GM23338 (cell line): ENCODE results near the gene CIRBP. TPM values are rescaled to one million over a fixed set of nuclear protein-coding genes. Genes with fewer than 3 reads are reported as not detected.

Experiments
- ATAC-seq: fragments of 200-7000 bp; cut with Tn5 transposase; 3 replicates; pipeline ENCODE4 v1.9.1; 2020
- DNase-seq: peaks from one replicate; pipeline ENCODE4 v3.0.0-alpha.2; 2015; ENCODE audit warnings: low spot score
- H2AFZ ChIP-seq: fragments of 200-600 bp; sonication (generic); 2 replicates; pipeline ENCODE4 v1.8.0; 2016; ENCODE audit warnings: antibody characterized with exemption, mild to moderate bottlenecking, moderate library complexity
- H3F3A ChIP-seq: fragments of 200-600 bp; sonication (generic); replicated peaks from 2 replicates; pipeline ENCODE4 v1.8.0; 2017; ENCODE audit warnings: antibody characterized with exemption, mixed run types, low read depth
- H3K27ac ChIP-seq: fragments of 200-600 bp; sonication (generic); 2 replicates; pipeline ENCODE4 v1.6.1; 2016; ENCODE audit warnings: low read depth
- H3K27me3 ChIP-seq: fragments of 200-600 bp; sonication (generic); 2 replicates; pipeline ENCODE4 v1.8.0; 2016; ENCODE audit warnings: mild to moderate bottlenecking, mixed run types, moderate library complexity; ENCODE audit not compliant: insufficient read depth
- H3K36me3 ChIP-seq: fragments of 200-600 bp; sonication (generic); 2 replicates; pipeline ENCODE4 v1.8.0; 2016; ENCODE audit warnings: mild to moderate bottlenecking; ENCODE audit not compliant: insufficient read depth
- H3K4me1 ChIP-seq: fragments of 200-600 bp; sonication (generic); 2 replicates; pipeline ENCODE4 v1.8.0; 2016; ENCODE audit warnings: mild to moderate bottlenecking, moderate library complexity; ENCODE audit not compliant: insufficient read depth
- H3K4me2 ChIP-seq: fragments of 200-600 bp; sonication (generic); 2 replicates; pipeline ENCODE4 v1.7.1; 2017; ENCODE audit warnings: mixed run types
- H3K4me3 ChIP-seq: fragments of 200-600 bp; sonication (generic); 2 replicates; pipeline ENCODE4 v1.6.1; 2016; ENCODE audit warnings: mixed run types
- H3K79me2 ChIP-seq: fragments of 200-600 bp; sonication (generic); replicated peaks from 2 replicates; pipeline ENCODE4 v1.8.0; 2017; ENCODE audit warnings: mild to moderate bottlenecking; ENCODE audit not compliant: insufficient read depth
- H3K9me2 ChIP-seq: fragments of 200-600 bp; sonication (generic); 2 replicates; pipeline ENCODE4 v1.8.0; 2017; ENCODE audit not compliant: insufficient read depth
- H4K20me1 ChIP-seq: fragments of 200-600 bp; sonication (generic); replicated peaks from 2 replicates; pipeline ENCODE4 v1.8.0; 2017; ENCODE audit warnings: mild to moderate bottlenecking; ENCODE audit not compliant: insufficient read depth
- H3K27ac Mint-ChIP-seq: 2 replicates; pipeline ENCODE4 v1.8.0; 2020; ENCODE audit warnings: inconsistent platforms, mild to moderate bottlenecking, moderate library complexity, mixed read lengths
- H3K27me3 Mint-ChIP-seq: 3 replicates; pipeline ENCODE4 v1.8.0; 2022; ENCODE audit warnings: low read depth, mild to moderate bottlenecking, moderate library complexity, mixed read lengths, inconsistent platforms; ENCODE audit not compliant: insufficient read depth, poor library complexity
- H3K36me3 Mint-ChIP-seq: 3 replicates; pipeline ENCODE4 v1.8.0; 2021; ENCODE audit warnings: low read depth, mild to moderate bottlenecking, inconsistent platforms, moderate library complexity, mixed read lengths
- H3K4me1 Mint-ChIP-seq: 3 replicates; pipeline ENCODE4 v1.8.0; 2020; ENCODE audit warnings: mild to moderate bottlenecking, inconsistent platforms, mixed read lengths
- H3K4me3 Mint-ChIP-seq: 3 replicates; pipeline ENCODE4 v1.8.0; 2021; ENCODE audit warnings: moderate library complexity, mild to moderate bottlenecking, inconsistent platforms, mixed read lengths
- H3K9me3 Mint-ChIP-seq: 3 replicates; pipeline ENCODE4 v1.8.0; 2020; ENCODE audit warnings: moderate library complexity, mild to moderate bottlenecking, inconsistent platforms, mixed read lengths
- CREB1 ChIP-seq: fragments of 250-450 bp; sonication (Bioruptor Pico); IDR thresholded peaks from 2 replicates; pipeline ENCODE4 v1.5.0; 2020; ENCODE audit warnings: low read depth, mild to moderate bottlenecking, moderate library complexity
- EZH2 ChIP-seq: fragments of 200-600 bp; sonication (generic); IDR thresholded peaks from one replicate; pipeline ENCODE4 v1.8.0; 2017; ENCODE audit warnings: antibody characterized with exemption, mild to moderate bottlenecking, low read depth; ENCODE audit not compliant: unreplicated experiment
- EZH2phosphoT487 ChIP-seq: fragments of 200-600 bp; sonication (generic); IDR thresholded peaks from one replicate; pipeline ENCODE4 v1.8.1; 2018; ENCODE audit warnings: antibody characterized with exemption; ENCODE audit not compliant: unreplicated experiment
- JUNB ChIP-seq: IDR thresholded peaks from one replicate; pipeline ENCODE4 v1.6.1; 2016; ENCODE audit warnings: antibody characterized with exemption; ENCODE audit not compliant: unreplicated experiment
- POLR2AphosphoS5 ChIP-seq: IDR thresholded peaks from 2 replicates; pipeline ENCODE4 v1.6.1; 2016; ENCODE audit warnings: antibody characterized with exemption, low read depth
- STAT1 ChIP-seq: IDR thresholded peaks from one replicate; pipeline ENCODE4 v1.6.1; 2016; ENCODE audit warnings: antibody characterized with exemption; ENCODE audit not compliant: unreplicated experiment
- ZNF114 ChIP-seq: fragments of 250-450 bp; sonication (Bioruptor Pico); IDR thresholded peaks from 2 replicates; pipeline ENCODE4 v1.5.0; 2020; ENCODE audit warnings: mild to moderate bottlenecking, moderate library complexity
- ZNF331 ChIP-seq: fragments of 250-450 bp; sonication (Bioruptor Pico); IDR thresholded peaks from 2 replicates; pipeline ENCODE4 v1.5.0; 2020; ENCODE audit warnings: low read depth, mild to moderate bottlenecking, moderate library complexity
- polyA plus RNA-seq: library from polyadenylated mRNA; unstranded; fragments of >200 nt; fragmentation: Nextera tagmentation; extraction: Ambion mirVana; gene quantifications from 2 replicates; pipeline ENCODE4 v1.2.1, GENCODE V29; 2016
- total RNA-seq: library from RNA; depleted of rRNA; stranded (reverse); fragments of >200 nt; shearing (Covaris generic); gene quantifications from 2 replicates; pipeline ENCODE4 v1.2.3, GENCODE V29; 2014
- TF ChIP-seq, protein P1 (sequence below), 2 experiments: fragments of 200-600 bp in 1 of 2; sonication (generic) in 1 of 2; conservative IDR thresholded peaks; 2 replicates each; pipeline versions ENCODE4 v1.5.1 to v1.6.1; 2016 to 2017; ENCODE audit warnings: antibody characterized with exemption in 2 of 2, low read depth in 2 of 2, mild to moderate bottlenecking in 2 of 2, moderate library complexity in 1 of 2
- TF ChIP-seq, protein P2 (sequence below): IDR thresholded peaks from 2 replicates; pipeline ENCODE4 v1.6.1; 2016; ENCODE audit warnings: antibody characterized with exemption
- TF ChIP-seq, protein P3 (sequence below): IDR thresholded peaks from one replicate; pipeline ENCODE4 v1.6.1; 2018; ENCODE audit warnings: antibody characterized with exemption; ENCODE audit not compliant: unreplicated experiment
- TF ChIP-seq, protein P4 (sequence below): fragments of 250-450 bp; sonication (Bioruptor Pico); IDR thresholded peaks from 2 replicates; pipeline ENCODE4 v1.5.0; 2020; ENCODE audit warnings: mild to moderate bottlenecking, moderate library complexity

The CIRBP gene
- total and polyA plus RNA-seq, 2 experiments from 2014 or later = 153 to 202 TPM

DNA sequence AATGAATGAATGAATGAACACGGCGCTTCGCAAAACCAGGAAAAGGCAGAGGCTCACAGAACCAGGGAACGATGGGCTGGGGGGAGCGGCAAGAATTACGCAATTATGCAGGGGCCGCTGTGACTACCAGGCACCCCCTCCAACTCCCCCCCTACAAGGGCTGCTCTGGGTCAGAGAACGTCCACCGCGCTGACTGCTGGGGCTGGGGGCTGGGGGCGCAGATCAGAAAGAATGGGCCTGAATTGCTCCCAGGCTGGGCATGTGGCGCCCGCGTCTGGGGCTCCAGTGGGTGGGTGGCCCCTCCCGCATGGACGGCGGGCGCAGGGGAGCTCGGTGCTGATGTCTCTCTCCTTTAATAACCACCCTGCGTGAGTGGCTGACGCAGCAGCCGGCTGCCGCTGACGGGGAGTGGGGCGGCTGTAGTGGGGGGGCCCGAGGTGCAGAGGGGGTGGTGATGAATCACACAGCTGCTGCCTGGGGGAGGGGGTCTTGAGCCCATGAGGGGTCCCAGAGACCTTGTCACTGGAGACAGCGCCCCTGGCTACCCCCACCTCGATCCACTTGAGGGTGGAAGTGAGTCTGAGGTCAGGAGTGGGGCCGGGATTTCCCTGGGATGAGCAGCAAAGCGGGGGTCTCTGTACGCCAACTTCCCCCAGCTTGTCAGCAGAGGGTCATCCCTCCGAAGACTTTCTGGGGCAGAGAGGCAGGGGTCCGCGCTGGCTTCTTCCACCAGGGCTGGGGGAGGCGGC, 1.5 kb upstream of the CIRBP start:
- H3K4me3 ChIP-seq = peak overlapping the region; percentile 94
- no peaks in the 10 kb centered on the region for H3K9me2 ChIP-seq
- H3K4me1 ChIP-seq = peaks cover 44% of the 10 kb centered on the region; the same call in 1 of the 2 replicates
- DNase-seq (no peak), ATAC-seq (no peak)
- peak overlapping the region; percentile 64 for H3K4me3 Mint-ChIP-seq
- H3K4me1 Mint-ChIP-seq = peaks cover 60% of the 10 kb centered on the region
- peaks cover 50% of the 10 kb centered on the region for H3K27me3 Mint-ChIP-seq
- peaks cover 40% of the 10 kb centered on the region for H3K36me3 Mint-ChIP-seq
- no peak overlapping the region for H3K27ac Mint-ChIP-seq
- peak overlapping the region; percentile 95 for H3K4me2 ChIP-seq
- H3K79me2 ChIP-seq = peaks cover 34% of the 10 kb centered on the region
- H3F3A ChIP-seq = peaks cover 53% of the 10 kb centered on the region
- peaks cover 10% of the 10 kb centered on the region; the same call in 1 of the 2 replicates for H3K27me3 ChIP-seq
- H3K27ac ChIP-seq = no peak overlapping the region
- TF ChIP-seq EZH2phosphoT487 = no peak
- TF ChIP-seq, protein P1, sequence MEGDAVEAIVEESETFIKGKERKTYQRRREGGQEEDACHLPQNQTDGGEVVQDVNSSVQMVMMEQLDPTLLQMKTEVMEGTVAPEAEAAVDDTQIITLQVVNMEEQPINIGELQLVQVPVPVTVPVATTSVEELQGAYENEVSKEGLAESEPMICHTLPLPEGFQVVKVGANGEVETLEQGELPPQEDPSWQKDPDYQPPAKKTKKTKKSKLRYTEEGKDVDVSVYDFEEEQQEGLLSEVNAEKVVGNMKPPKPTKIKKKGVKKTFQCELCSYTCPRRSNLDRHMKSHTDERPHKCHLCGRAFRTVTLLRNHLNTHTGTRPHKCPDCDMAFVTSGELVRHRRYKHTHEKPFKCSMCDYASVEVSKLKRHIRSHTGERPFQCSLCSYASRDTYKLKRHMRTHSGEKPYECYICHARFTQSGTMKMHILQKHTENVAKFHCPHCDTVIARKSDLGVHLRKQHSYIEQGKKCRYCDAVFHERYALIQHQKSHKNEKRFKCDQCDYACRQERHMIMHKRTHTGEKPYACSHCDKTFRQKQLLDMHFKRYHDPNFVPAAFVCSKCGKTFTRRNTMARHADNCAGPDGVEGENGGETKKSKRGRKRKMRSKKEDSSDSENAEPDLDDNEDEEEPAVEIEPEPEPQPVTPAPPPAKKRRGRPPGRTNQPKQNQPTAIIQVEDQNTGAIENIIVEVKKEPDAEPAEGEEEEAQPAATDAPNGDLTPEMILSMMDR (conservative IDR thresholded peaks at IDR 0.05; ENCODE audit: low read depth in 2 of 2) = no peak
- TF ChIP-seq ZNF331 (CRISPR knock-in tag) = no peak
- no peak for TF ChIP-seq JUNB
- TF ChIP-seq CREB1 (CRISPR knock-in tag) = no peak
- TF ChIP-seq, protein P2, sequence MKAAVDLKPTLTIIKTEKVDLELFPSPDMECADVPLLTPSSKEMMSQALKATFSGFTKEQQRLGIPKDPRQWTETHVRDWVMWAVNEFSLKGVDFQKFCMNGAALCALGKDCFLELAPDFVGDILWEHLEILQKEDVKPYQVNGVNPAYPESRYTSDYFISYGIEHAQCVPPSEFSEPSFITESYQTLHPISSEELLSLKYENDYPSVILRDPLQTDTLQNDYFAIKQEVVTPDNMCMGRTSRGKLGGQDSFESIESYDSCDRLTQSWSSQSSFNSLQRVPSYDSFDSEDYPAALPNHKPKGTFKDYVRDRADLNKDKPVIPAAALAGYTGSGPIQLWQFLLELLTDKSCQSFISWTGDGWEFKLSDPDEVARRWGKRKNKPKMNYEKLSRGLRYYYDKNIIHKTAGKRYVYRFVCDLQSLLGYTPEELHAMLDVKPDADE = no peak
- TF ChIP-seq, protein P3, sequence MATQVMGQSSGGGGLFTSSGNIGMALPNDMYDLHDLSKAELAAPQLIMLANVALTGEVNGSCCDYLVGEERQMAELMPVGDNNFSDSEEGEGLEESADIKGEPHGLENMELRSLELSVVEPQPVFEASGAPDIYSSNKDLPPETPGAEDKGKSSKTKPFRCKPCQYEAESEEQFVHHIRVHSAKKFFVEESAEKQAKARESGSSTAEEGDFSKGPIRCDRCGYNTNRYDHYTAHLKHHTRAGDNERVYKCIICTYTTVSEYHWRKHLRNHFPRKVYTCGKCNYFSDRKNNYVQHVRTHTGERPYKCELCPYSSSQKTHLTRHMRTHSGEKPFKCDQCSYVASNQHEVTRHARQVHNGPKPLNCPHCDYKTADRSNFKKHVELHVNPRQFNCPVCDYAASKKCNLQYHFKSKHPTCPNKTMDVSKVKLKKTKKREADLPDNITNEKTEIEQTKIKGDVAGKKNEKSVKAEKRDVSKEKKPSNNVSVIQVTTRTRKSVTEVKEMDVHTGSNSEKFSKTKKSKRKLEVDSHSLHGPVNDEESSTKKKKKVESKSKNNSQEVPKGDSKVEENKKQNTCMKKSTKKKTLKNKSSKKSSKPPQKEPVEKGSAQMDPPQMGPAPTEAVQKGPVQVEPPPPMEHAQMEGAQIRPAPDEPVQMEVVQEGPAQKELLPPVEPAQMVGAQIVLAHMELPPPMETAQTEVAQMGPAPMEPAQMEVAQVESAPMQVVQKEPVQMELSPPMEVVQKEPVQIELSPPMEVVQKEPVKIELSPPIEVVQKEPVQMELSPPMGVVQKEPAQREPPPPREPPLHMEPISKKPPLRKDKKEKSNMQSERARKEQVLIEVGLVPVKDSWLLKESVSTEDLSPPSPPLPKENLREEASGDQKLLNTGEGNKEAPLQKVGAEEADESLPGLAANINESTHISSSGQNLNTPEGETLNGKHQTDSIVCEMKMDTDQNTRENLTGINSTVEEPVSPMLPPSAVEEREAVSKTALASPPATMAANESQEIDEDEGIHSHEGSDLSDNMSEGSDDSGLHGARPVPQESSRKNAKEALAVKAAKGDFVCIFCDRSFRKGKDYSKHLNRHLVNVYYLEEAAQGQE = no peak
- no peak for TF ChIP-seq STAT1
- no peak for TF ChIP-seq EZH2
- no peak for TF ChIP-seq ZNF114 (CRISPR knock-in tag)
- TF ChIP-seq, protein P4, sequence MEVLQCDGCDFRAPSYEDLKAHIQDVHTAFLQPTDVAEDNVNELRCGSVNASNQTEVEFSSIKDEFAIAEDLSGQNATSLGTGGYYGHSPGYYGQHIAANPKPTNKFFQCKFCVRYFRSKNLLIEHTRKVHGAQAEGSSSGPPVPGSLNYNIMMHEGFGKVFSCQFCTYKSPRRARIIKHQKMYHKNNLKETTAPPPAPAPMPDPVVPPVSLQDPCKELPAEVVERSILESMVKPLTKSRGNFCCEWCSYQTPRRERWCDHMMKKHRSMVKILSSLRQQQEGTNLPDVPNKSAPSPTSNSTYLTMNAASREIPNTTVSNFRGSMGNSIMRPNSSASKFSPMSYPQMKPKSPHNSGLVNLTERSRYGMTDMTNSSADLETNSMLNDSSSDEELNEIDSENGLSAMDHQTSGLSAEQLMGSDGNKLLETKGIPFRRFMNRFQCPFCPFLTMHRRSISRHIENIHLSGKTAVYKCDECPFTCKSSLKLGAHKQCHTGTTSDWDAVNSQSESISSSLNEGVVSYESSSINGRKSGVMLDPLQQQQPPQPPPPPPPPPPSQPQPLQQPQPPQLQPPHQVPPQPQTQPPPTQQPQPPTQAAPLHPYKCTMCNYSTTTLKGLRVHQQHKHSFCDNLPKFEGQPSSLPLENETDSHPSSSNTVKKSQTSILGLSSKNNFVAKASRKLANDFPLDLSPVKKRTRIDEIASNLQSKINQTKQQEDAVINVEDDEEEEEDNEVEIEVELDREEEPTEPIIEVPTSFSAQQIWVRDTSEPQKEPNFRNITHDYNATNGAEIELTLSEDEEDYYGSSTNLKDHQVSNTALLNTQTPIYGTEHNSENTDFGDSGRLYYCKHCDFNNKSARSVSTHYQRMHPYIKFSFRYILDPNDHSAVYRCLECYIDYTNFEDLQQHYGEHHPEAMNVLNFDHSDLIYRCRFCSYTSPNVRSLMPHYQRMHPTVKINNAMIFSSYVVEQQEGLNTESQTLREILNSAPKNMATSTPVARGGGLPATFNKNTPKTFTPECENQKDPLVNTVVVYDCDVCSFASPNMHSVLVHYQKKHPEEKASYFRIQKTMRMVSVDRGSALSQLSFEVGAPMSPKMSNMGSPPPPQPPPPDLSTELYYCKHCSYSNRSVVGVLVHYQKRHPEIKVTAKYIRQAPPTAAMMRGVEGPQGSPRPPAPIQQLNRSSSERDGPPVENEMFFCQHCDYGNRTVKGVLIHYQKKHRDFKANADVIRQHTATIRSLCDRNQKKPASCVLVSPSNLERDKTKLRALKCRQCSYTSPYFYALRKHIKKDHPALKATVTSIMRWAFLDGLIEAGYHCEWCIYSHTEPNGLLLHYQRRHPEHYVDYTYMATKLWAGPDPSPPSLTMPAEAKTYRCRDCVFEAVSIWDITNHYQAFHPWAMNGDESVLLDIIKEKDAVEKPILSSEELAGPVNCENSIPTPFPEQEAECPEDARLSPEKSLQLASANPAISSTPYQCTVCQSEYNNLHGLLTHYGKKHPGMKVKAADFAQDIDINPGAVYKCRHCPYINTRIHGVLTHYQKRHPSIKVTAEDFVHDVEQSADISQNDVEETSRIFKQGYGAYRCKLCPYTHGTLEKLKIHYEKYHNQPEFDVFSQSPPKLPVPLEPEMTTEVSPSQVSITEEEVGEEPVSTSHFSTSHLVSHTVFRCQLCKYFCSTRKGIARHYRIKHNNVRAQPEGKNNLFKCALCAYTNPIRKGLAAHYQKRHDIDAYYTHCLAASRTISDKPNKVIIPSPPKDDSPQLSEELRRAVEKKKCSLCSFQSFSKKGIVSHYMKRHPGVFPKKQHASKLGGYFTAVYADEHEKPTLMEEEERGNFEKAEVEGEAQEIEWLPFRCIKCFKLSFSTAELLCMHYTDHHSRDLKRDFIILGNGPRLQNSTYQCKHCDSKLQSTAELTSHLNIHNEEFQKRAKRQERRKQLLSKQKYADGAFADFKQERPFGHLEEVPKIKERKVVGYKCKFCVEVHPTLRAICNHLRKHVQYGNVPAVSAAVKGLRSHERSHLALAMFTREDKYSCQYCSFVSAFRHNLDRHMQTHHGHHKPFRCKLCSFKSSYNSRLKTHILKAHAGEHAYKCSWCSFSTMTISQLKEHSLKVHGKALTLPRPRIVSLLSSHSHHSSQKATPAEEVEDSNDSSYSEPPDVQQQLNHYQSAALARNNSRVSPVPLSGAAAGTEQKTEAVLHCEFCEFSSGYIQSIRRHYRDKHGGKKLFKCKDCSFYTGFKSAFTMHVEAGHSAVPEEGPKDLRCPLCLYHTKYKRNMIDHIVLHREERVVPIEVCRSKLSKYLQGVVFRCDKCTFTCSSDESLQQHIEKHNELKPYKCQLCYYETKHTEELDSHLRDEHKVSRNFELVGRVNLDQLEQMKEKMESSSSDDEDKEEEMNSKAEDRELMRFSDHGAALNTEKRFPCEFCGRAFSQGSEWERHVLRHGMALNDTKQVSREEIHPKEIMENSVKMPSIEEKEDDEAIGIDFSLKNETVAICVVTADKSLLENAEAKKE (CRISPR knock-in tag) = no peak
- no peak for TF ChIP-seq POLR2AphosphoS5
- peaks cover 2% of the 10 kb centered on the region; the same call in 2 of the 3 replicates for H3K9me3 Mint-ChIP-seq
- no peak overlapping the region for H2AFZ ChIP-seq
- H3K36me3 ChIP-seq = peaks cover 22% of the 10 kb centered on the region
- peaks cover 28% of the 10 kb centered on the region for H4K20me1 ChIP-seq
